ENCODE data around the gene ESR2.

The ESR2 gene

GRCh38 chr14:64035143-64035542 is 259.0 kb downstream of the ESR2 start:
- Histone ChIP-seq H3K36me3 (ENCODE audit: low read length) (peaks cover 57% of the 10 kb centered on the region), H2AFZ (ENCODE audit: low read depth, low read length, severe bottlenecking) (no peak overlapping the region), H3F3A (ENCODE audit: insufficient read depth) (peaks cover 19% of the 10 kb centered on the region; the same call in 1 of the 2 replicates), H3K79me2 (ENCODE audit: insufficient read depth, low read length) (0 out of 2 replicates have a peak, but pooled peaks cover 4% of the 10 kb centered on the region), H3K27ac (ENCODE audit: low read depth, low read length) (no peak overlapping the region), H3K4me3 (ENCODE audit: insufficient read depth, low read length, poor library complexity, severe bottlenecking) (no peak overlapping the region), H3K9me2 (replicated peaks; ENCODE audit: insufficient read depth, low read length) (no peaks in the 10 kb centered on the region), H3K9me3 (ENCODE audit: insufficient read depth, low read length) (no peaks in the 10 kb centered on the region), H3K4me2 (ENCODE audit: low read depth, low read length, poor library complexity, severe bottlenecking) (no peak overlapping the region), H3K27me3 (ENCODE audit: low read length) (no peaks in the 10 kb centered on the region), H3K9ac (ENCODE audit: low read length) (no peak overlapping the region), H4K20me1 (ENCODE audit: low read depth, low read length) (0 out of 2 replicates have a peak, but pooled peaks cover 2% of the 10 kb centered on the region)
- TF ChIP-seq, protein P1, sequence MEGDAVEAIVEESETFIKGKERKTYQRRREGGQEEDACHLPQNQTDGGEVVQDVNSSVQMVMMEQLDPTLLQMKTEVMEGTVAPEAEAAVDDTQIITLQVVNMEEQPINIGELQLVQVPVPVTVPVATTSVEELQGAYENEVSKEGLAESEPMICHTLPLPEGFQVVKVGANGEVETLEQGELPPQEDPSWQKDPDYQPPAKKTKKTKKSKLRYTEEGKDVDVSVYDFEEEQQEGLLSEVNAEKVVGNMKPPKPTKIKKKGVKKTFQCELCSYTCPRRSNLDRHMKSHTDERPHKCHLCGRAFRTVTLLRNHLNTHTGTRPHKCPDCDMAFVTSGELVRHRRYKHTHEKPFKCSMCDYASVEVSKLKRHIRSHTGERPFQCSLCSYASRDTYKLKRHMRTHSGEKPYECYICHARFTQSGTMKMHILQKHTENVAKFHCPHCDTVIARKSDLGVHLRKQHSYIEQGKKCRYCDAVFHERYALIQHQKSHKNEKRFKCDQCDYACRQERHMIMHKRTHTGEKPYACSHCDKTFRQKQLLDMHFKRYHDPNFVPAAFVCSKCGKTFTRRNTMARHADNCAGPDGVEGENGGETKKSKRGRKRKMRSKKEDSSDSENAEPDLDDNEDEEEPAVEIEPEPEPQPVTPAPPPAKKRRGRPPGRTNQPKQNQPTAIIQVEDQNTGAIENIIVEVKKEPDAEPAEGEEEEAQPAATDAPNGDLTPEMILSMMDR (IDR thresholded peaks at IDR 0.05; ENCODE audit: insufficient read depth, low read length, poor library complexity, severe bottlenecking): no peak
- no peak for TF ChIP-seq EZH2phosphoT487 (conservative IDR thresholded peaks at IDR 0.05; ENCODE audit: low read length)

All from SU-DHL-6 (cell line).